Panc1 (cell line): ENCODE data around the gene EPS8L2.

Source experiments
- CTCF ChIP-seq: fragments of 450-650 bp; IDR thresholded peaks from 2 replicates; pipeline ENCODE4 v1.5.1; 2017; ENCODE audit warnings: mild to moderate bottlenecking
- TCF7L2 ChIP-seq: IDR thresholded peaks from 2 replicates; pipeline ENCODE4 v1.6.1; 2011; ENCODE audit warnings: mild to moderate bottlenecking, low read depth, low read length, inconsistent platforms

GRCh38 chr11:727859-728748 lies 22.1 kb downstream of the EPS8L2 start:
- TF ChIP-seq TCF7L2 (0 out of 2 replicates have a peak, but pooled peaks have one; percentile 27), CTCF (peak; percentile 100)
